Astrocyte of the hippocampus (primary cell): ENCODE results near the gene BOLL.
"Not testable (repeated sequence)": the region's sequence is repeated elsewhere in the genome, so short reads cannot be mapped to it uniquely, and the experiment has no call there.

Experiments
- DNase-seq: peaks from one replicate; pipeline ENCODE4 v3.0.0; 2011; ENCODE audit warnings: low read depth, low spot score

Gene BOLL, protein sequence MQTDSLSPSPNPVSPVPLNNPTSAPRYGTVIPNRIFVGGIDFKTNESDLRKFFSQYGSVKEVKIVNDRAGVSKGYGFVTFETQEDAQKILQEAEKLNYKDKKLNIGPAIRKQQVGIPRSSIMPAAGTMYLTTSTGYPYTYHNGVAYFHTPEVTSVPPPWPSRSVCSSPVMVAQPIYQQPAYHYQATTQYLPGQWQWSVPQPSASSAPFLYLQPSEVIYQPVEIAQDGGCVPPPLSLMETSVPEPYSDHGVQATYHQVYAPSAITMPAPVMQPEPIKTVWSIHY

DNA sequence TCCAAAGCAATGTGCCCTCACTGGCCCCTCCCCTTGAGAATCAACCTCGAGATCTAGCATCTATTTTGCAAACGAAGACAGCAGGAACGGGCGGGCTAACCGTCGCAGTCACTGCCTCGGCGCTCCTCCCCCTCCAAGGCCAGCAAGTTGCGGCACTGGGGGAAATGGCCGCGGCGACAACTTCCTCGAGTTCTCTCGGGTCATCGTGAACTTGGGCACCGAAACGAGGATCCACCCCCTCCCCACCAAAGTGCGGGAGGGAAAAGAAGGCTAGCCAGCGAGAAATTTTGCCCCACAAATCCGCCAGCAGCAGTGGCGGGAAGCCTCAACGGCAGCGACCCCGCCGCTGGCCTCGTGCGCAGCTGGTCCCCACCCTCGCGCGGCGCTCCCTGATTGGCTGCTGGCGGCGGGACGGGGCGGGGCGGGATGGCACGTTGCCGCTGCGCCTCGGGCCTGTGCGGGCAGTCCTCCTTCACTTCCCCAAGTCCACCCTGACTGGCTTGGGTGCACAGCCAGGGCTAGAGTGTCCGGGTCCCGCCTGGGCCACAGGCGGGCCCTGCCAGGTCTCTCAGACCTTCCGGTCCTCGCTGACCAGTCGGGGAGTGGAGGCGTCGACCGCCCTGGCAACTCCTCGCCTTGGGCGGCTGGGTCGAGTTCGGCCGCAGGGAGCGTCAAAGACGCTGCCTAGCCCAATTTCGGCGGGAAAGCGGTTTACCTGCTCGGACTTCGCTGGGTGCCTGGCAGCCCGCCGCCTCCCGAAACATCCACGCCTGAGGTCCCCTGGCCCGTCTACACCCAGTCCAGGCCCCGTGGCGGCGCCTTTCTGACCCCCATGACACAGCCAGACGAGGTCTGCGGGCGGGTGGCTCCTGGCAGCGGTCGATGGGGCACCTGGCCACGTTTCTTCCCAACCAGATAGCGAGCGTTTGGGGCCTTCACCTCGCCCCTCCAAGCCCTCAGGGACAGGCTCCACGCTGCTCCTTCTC is at the start of gene BOLL:
Gene BOLL (minus strand): TSS at position 364 of the 986 bp plus-strand sequence. CDS start 3,469 bp downstream, outside the sequence.
- no peak for DNase-seq

DNA sequence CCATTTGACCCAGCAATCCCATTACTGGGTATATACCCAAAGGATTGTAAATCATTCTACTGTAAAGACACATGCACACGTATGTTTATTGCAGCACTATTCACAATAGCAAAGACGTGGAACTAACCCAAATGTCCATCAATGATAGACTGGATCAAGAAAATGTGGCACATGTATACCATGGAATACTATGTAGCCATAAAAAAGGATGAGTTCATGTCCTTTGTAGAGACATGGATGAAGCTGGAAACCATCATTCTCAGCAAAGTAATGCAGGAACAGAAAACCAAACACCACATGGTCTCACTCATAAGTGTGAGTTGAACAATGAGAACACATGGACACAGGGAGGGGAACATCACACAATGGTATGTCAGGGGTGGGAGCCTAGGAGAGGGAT is 49.7 kb upstream of the BOLL start:
- not testable (repeated sequence) for DNase-seq

DNA sequence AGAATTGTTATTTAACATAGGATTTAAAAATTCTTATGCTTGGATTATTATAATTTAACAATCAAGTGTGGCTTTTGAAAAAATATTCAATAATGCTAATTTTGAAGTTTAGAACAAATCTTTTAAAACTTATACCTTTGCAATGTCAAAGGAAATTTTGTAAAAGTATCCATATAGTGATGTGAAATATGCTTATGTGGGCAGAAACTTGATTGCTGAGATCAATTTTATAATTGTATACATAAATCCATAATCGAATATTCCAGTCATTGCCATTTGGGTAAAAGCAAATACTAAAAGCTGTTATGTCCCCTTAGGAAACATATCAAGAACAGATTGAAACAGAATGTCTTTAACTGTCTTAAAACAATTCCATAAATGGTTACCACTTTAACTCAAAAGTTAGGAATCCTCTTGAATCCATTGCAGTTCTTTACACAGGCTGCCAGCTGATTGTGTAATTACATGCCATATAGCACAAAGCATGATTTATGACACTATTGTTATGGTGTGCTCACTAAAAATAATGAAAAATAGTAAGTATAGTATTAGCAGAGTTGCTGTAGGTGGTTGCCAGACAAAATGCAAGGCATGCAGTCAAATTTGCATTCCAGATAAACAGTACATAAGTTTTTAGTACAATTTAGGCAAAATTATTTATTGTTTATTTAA is 43.5 kb upstream of the BOLL start:
- DNase-seq, result no peak

DNA sequence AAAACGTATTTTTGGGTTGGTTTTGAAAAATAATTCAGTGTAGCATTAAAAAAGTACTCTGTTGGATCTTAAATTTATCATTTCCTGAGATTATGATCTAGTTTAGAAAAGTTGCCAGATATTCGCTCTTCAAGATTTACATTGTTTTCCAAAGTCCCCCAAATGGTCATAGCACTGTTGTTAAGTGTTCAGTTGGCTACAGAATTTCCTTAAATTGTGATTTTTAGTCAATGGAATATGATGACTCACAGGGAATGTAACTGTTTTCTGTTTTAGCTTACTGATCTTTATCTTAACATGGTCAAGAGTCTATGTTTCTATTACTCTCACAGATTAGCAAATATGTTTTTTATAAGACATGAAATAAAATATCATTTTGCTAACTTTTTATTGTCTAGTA is 42.5 kb upstream of the BOLL start:
- DNase-seq, result no peak

DNA sequence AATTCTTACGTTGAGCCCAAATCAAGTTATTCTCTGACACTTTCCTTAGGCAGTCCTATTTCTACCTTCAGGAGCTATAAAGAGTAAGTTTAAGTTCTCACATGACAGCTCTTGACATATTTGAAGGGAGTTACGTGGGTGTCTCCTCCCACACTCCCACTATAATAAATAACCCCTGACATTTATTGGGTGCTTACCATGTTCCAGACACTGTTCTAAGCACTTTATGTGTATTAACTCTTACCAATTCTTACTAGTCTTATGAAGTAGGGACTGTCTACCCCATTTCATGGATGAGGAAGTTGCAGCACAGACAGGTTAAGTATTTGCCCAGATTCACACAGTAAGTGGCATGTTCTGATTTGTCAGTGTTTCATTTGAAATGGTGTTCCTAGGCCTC is 37.2 kb upstream of the BOLL start:
- DNase-seq, result no peak

DNA sequence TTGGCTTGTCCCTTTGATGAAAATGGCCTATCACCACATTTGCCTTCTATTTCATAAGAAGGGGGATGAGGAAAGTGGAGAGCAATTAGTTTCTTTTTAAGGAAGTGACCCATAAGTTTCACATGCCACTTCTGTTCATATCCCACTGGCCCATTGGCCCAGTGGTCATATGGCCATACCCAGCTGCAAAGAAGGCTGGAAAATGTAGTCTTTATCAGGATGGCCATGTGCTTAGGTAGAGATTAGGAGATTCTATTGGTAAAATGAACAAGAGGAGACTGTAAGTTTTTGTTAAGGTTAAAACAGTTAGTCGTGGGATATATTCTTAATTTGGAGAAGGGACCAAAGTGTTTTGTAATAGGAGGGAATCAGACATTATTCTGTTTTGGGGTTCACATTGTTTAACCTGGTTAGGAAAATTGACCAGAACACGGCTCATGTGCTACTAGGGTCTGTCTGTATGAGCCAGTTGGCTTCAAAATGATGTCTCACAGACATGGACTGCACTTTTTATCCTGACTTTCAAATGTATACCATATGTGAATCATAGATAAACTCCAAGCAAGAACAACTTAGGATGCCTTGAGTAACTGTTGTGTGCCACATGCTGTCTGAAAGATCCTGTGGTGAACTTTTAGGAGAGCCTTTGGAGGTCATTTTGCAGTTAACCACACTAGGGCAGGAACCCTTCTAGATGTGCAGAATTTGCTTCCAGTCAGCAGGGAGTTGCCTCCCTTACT is 36.6 kb upstream of the BOLL start:
- no peak for DNase-seq

DNA sequence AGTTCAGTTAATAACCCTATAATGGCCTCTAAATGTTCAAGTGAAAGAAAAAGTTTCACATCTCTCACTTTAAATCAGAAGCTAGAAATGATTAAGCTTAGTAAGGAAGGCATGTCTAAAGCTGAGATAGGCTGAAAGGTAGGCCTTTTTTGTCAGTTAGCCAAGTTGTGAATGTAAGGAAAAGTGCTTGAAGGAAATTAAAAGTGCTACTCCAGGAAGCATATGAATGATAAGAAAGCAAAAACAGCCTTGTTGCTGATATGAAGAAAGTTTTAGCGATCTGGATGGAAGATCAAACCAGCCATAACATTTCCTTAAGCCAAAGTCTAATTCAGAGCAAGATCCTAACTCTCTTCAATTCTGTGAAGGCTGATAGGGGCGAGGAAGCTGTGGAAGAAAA is 29.4 kb upstream of the BOLL start:
- no peak for DNase-seq

DNA sequence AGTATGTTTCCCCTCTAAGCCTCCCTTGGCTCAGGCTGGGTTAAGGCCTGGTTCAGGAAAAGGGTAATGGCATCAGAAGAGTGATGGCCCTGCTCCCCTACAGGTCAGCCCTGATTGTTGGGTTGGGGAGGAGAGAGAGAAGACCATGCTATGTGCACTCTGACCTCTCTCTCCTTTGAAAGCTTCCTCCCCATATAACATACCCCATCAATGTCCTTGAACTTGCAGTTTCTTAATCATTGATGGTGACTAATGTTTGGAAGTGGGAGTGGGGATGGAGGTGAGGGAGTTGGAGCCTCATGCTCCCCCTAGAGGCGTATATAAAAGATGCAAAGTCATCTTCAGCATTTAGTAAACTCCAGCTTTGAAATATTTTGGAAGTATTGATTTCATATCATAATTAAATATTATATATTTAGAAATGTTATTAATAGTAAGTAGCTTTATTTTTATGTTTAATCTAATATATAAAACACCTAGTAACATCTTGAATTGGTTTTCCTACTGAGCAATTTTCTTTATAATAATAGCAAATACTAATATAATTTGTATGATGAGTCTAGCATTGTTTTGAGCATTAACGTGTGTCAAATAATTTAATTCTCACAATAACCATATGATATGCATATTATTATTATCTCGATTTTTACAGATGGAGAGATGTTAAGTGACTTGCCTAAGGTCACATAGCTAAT is 28.1 kb upstream of the BOLL start:
- DNase-seq, result peak; percentile 32

DNA sequence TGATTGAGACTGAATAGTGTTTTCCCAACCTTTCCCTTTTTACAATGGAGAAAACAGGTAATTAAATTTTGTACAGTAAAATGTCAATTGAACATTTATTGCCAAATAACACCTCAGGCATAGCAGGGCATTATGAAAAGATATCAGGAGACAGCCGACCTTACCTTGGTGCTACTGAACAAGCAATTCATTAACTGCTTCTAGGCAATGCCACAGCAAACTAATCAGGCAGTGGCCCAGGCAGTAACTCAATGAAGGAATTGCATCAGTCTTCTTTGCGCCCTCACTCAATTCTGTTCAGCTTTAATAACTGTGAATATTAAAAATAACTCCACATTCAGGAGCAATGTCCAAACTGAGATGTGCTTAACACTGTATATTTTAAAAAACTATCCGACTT is 25.4 kb upstream of the BOLL start:
- no peak for DNase-seq

DNA sequence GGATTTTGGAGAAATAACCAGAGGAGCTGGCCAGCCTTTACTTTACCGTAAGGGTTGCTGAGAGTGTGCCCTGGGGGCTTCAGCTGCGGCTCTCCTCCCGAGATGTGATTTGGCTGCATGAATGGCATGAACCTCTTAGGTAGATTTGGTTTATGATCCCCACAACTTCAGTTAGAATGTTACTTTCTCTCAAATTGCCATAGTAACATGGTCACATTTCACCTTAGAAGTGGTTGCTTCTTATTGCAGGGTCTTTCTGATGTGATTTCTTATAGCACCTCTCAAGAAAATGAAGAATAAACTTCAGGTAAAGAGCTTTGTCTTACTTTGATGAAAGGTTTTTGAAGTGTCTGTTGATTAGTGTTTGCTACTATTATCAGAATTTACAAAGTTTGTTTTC is 24.9 kb upstream of the BOLL start:
- DNase-seq, result no peak

DNA sequence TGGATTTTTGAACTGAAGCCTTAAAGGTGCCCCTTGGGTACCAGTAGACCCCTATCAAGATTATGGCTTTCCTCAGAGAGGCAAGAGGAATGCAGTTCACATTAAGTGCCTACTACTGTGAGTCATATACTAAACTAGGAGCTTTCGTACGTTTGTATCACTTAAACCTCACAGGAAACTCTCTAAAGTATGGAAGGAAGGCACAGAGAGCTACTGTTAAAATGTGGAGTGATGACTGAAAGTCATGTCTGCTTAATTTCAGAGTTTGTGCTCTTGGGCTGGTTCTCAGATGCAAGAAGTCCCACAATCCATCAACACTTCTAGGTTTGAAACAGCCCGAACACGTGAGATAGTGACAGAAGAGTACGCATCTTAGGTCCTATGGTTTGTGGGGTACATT is 23.9 kb upstream of the BOLL start:
- DNase-seq, result no peak

DNA sequence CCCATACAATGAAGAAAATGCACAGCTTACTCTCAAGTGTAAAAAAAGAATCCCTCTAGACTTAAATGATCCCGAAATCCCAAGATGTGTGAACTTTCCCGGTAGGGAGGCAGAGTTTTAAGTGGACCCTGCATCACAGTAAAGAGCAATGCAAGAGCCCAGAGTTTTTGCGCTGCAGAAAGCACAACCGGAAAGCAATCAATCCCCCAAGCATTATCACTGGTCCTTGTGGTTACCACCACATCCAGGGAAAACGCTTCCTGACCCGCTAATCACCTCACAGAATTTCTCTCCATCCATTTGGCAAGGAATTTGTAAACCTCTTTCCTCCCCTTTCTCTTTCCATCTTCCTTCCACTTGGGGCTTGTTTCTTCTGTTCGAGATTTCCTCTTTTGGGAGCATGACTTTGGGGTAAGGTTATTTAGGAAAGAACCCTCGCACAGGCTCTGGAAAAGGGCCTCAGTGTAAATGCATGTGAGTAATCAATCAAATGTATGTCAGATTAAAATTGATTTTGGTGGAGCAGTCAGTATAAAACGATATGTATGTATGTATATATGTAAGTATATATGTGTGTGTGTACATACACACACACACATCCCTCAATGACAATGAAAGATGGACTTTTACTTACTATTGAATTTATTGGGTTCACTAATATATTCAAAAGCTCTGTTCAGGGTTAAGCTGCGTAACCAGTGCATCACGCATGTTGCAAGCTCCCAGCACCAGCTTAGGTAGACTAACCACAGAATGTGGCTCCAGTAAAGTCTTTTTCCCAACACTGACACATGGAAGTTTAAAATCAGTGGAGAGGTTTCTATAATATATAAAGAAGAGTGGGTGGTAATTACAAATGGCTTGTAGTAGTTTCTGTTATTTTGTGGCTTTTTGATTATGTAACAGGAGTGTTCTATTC is 20.9 kb upstream of the BOLL start:
- DNase-seq, result peak; percentile 27

DNA sequence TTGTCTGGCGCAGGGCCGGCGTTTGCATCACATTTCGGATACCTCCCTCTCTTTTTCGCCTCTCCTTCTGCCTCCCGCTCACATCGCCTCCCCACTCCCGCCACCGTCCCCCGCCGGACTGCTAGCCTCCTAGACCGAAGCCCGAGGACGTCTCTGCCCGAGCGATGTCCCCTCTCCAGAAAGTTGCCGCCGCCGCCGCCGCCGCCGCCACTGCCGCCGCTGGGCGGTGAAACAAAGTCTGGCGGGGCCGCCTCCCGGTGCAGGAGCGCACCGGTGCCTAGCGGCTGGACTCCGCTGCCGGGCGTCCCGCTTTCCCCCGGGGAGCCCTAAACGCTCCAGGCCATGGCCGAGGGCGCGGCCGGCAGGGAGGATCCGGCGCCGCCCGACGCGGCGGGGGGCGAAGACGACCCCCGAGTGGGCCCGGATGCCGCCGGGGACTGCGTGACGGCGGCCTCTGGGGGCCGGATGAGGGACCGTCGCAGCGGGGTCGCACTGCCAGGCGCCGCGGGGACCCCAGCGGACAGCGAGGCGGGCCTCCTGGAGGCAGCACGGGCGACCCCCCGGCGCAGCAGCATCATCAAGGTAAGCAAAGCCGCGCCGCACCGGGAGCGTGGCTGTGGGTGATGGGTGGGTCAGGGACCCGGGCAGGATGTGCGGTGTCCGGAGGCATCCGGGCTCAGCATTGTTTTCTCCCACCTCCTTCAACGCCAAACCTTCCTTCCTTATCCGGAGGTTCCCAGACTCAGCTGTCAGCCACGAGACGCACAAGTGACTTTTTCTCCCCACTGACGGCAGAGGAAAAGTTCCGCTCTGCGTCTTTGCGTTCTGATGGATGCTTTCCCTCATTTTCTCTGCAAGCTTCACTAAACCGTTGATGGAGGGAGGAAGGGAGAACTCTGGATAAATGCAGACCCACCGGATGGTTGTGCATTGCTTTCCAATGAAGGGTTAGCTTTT is 19.9 kb upstream of the BOLL start:
- DNase-seq, result peak; percentile 46

DNA sequence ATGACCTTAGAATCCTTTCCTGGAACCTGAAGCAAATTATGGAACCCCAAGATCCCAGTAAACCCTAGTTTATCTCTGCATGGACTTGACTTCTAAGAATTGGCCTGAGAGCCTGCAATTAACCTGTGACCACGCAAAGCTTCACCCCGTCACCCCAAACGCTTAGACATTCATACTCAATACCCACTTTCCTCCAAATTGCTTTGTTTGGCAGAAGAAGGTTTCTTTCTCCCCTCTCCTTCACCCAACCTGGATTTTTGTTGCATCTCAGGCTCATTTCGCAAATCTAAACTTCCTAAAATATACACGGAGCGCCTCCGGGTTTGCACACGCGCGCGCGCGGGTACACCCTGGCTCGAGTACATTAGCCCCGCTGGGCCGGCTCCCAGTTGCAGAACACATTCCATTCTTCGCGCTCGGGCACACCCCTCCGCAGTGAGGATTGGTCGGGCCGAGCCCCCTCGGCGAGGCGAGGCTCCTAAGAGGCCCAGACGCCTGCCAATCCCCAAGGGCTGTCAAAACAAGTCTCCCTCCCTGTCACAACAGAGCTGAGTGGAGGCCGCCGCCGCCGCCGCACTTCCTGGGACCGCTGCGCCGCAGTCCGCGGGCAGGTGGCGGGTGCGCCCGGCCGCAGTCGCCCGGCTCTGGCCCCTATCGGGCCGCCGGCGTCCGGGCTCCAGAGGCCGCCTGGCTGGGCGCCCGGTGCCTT is 19.1 kb upstream of the BOLL start, which contains the start of gene PLCL1:
Gene PLCL1 (plus strand): TSS at position 545 of the 709 bp plus-strand sequence.
- DNase-seq, result peak; percentile 97

DNA sequence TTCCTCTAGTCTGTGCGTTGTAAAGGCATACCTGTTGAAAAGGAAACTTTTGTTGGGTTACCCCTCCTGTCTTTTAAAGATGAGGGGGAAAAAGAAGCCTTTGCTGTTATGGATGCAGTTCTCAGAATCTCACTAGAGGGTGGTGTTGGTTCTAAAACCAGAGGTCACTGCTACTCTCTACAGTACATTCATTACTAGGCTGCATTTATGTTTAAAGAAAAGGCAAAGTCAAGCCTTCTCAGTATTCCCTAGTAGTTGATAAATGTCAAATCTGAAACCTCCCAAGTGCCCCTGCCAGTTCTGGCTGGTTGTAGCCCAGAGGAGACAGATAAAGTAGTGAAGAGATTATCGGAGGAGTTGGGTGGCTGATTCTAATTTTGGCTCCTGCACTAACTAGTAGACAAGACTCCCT is 17.9 kb upstream of the BOLL start:
- DNase-seq, result peak; percentile 75

DNA sequence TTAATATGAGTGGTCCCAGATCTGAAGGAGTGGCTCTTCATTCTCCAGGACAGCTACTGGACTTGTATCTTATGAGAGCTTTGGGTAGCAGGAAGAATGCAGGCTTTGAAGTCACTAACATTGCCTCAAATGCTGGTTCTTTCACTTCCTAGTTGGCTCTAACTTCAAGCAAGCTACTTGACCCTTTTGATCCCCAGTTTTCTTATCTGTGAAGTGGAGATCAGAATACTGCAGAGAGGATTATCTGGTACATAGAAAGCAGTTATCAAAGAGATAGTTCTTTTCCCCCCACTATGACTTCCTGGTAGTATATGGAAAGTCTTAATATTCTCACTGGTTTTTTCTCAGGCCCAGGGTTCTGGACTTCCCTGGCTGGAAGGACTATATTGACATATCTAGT is 15.9 kb upstream of the BOLL start:
- DNase-seq, result no peak

DNA sequence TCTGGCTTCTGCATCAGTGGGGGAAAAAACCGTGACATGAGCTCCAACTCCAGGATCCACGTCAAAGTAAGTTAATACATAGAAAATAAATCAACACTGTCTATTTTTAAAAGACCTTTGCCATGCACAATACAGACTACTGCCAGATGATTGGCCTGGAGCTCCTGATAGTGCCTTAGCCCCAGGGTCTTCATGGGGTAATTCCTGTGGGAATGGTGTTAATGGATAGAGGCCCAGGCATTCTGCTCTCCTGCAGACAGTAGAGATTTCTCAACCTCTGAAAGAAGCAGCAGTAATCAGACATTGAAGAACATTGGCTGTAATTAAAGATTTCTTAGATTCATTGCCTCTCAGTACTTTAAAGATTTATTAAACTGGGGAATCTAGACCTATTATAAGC is 15.0 kb upstream of the BOLL start:
- DNase-seq, result no peak

DNA sequence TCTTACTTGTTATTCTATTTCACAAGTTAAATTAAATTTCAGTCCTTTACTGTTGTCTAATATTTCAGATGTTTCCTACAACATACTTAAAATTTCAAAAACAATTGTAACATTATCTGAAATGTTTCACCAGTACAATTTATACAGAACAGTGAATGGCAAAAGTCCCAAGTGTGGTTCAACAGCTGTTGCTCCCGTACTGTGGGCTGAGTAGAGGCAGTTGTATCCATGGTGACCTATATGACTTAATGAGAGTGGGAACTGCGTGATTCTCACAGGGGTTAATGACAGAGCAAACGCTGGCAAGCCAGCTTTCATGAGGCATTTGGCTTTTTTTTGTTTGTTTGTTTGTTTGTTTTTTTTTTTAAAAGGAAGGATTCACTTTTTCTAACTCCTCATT is 13.9 kb upstream of the BOLL start:
- no peak for DNase-seq
